Effector CD8-positive, alpha-beta T cell (primary cell): Measurements from ENCODE around the gene TGM2.

Experiments used
- DNase-seq: peaks from one replicate; lab custom pipeline; 2025; lab: John Stamatoyannopoulos, UW

The TGM2 gene

GRCh38 chr20:38144974-38145728 is 19.9 kb downstream of the TGM2 start:
- DNase-seq: no peak

- DNase-seq: no peak
These were observed 20.5 kb downstream of the TGM2 start for GRCh38 chr20:38144598-38144973.

GRCh38 chr20:38143646-38144554 is 21.2 kb downstream of the TGM2 start:
- no peak for DNase-seq

- no peak for DNase-seq
These were observed 21.8 kb downstream of the TGM2 start for GRCh38 chr20:38143238-38143645.

- DNase-seq: no peak
These were observed 23.1 kb downstream of the TGM2 start for GRCh38 chr20:38141889-38142494.

GRCh38 chr20:38141204-38141888 is 23.7 kb downstream of the TGM2 start:
- DNase-seq: no peak

GRCh38 chr20:38139977-38140753 is 24.9 kb downstream of the TGM2 start:
- DNase-seq: no peak

GRCh38 chr20:38139156-38139912 is 25.7 kb downstream of the TGM2 start:
- DNase-seq: no peak

- DNase-seq: no peak
These were observed 26.8 kb downstream of the TGM2 start for GRCh38 chr20:38138086-38138778.

- no peak for DNase-seq
These were observed 27.5 kb downstream of the TGM2 start for GRCh38 chr20:38137441-38138037.

- no peak for DNase-seq
These were observed 28.4 kb downstream of the TGM2 start for GRCh38 chr20:38136421-38137245.

GRCh38 chr20:38135651-38136420 is 29.2 kb downstream of the TGM2 start:
- DNase-seq: no peak

- no peak for DNase-seq
These were observed 29.8 kb downstream of the TGM2 start for GRCh38 chr20:38135271-38135650.

- no peak for DNase-seq
These were observed 30.4 kb downstream of the TGM2 start for GRCh38 chr20:38134427-38135270.

- no peak for DNase-seq
These were observed 31.2 kb downstream of the TGM2 start for GRCh38 chr20:38133680-38134426.

GRCh38 chr20:38132910-38133501 is 32.1 kb downstream of the TGM2 start:
- DNase-seq: no peak
